GM12878 (cell line): Measurements from ENCODE around the gene BRIX1. TPM values are rescaled to one million over a fixed set of nuclear protein-coding genes. Genes with fewer than 3 reads are reported as not detected.

Experiments
- ATAC-seq: fragments of 200-7000 bp; cut with Tn5 transposase; 3 replicates; pipeline ENCODE4 v1.9.1; 2020; ENCODE audit warnings: mild to moderate bottlenecking, moderate library complexity
- BruUV-seq: library from RNA; stranded (reverse); fragments of 400-500 nt; replicated peaks from 2 replicates; lab custom pipeline; 2021; lab: Mats Ljungman, UMichigan
- CTCF ChIA-PET: fragments of 300-600 bp; sonication (Branson Sonifier 250); formaldehyde crosslinking; extraction: SDS; loops from one replicate; lab custom pipeline; 2021; ENCODE audit warnings: inconsistent platforms; lab: Yijun Ruan, JAX
- POLR2A ChIA-PET: fragments of 350-600 bp; formaldehyde crosslinking; extraction: SDS; loops from one replicate; lab custom pipeline; 2021; ENCODE audit warnings: inconsistent platforms; lab: Charles Lee
- RAD21 ChIA-PET: fragments of 300-600 bp; sonication (Branson Sonifier 250); formaldehyde crosslinking; loops from one replicate; lab custom pipeline; 2023; ENCODE audit warnings: antibody characterized with exemption; ENCODE audit not compliant: unreplicated experiment; lab: Charles Lee
- SMC1A ChIA-PET: fragments of 300-600 bp; sonication (Branson Sonifier 250); formaldehyde crosslinking; loops from one replicate; lab custom pipeline; 2023; ENCODE audit not compliant: unreplicated experiment, uncharacterized antibody; lab: Charles Lee
- DNase-seq: peaks from one replicate; pipeline ENCODE4 v3.0.0-alpha.2; 2011; ENCODE audit warnings: low read depth, low spot score
- FAIRE-seq: peaks from 3 replicates; lab custom pipeline; 2011; peaks lifted over from hg19 to GRCh38; lab: Jason Lieb, UNC
- H2AFZ ChIP-seq: 2 replicates; pipeline ENCODE4 v1.6.0; 2011; ENCODE audit warnings: low read depth, low read length, control low read depth; ENCODE audit not compliant: control insufficient read depth
- H3K27ac ChIP-seq: 2 replicates; pipeline ENCODE4 v1.5.1; 2011; ENCODE audit warnings: control low read depth; ENCODE audit not compliant: control insufficient read depth, insufficient read depth
- H3K27me3 ChIP-seq, 2 experiments: replicated peaks in 1 of 2; 2 replicates each; pipeline versions ENCODE4 v1.6.0 to v1.6.1; 2011; ENCODE audit warnings: low read length in 1 of 2; ENCODE audit not compliant: control insufficient read depth in 2 of 2, insufficient read depth in 2 of 2
- H3K36me3 ChIP-seq, 2 experiments: 2 replicates each; pipeline ENCODE4 v1.5.1; 2011; ENCODE audit warnings: low read length in 1 of 2; ENCODE audit not compliant: control insufficient read depth in 2 of 2, insufficient read depth in 2 of 2
- H3K4me1 ChIP-seq: 2 replicates; pipeline ENCODE4 v1.6.1; 2011; ENCODE audit warnings: mild to moderate bottlenecking, low read length, moderate library complexity, mixed read lengths; ENCODE audit not compliant: control insufficient read depth, insufficient read depth
- H3K4me2 ChIP-seq: 2 replicates; pipeline ENCODE4 v1.6.0; 2011; ENCODE audit warnings: control low read depth; ENCODE audit not compliant: control insufficient read depth, insufficient read depth
- H3K4me3 ChIP-seq: fragments of 200-600 bp; sonication (generic); 2 replicates; pipeline ENCODE4 v1.5.1; 2016
- H3K79me2 ChIP-seq: 2 replicates; pipeline ENCODE4 v1.6.0; 2011; ENCODE audit warnings: low read length; ENCODE audit not compliant: control insufficient read depth, insufficient read depth
- H3K9ac ChIP-seq: 2 replicates; pipeline ENCODE4 v1.8.0; 2011; ENCODE audit warnings: low read length, control low read depth, mixed read lengths; ENCODE audit not compliant: control insufficient read depth, insufficient read depth
- H3K9me3 ChIP-seq: replicated peaks from 3 replicates; pipeline ENCODE4 v1.5.1; 2011; ENCODE audit warnings: mild to moderate bottlenecking, low read length; ENCODE audit not compliant: control insufficient read depth, insufficient read depth
- H4K20me1 ChIP-seq: 2 replicates; pipeline ENCODE4 v1.6.0; 2011; ENCODE audit not compliant: control insufficient read depth, insufficient read depth
- BCLAF1 ChIP-seq: fragments of 450-650 bp; IDR thresholded peaks from 2 replicates; pipeline ENCODE4 v1.6.1; 2017; ENCODE audit warnings: antibody characterized with exemption, mild to moderate bottlenecking, moderate library complexity
- BRCA1 ChIP-seq: IDR thresholded peaks from 2 replicates; pipeline ENCODE4 v1.6.1; 2011; ENCODE audit warnings: low read depth, low read length, improper control_type of control experiment
- MXI1 ChIP-seq: fragments of 150-350 bp; IDR thresholded peaks from 2 replicates; pipeline ENCODE4 v1.6.1; 2011; ENCODE audit warnings: low read depth, mild to moderate bottlenecking, inconsistent platforms, low read length, improper control_type of control experiment
- SIN3A ChIP-seq: IDR thresholded peaks from 2 replicates; pipeline ENCODE4 v1.6.1; 2012; ENCODE audit warnings: low read depth, low read length, improper control_type of control experiment
- WGBS: methylation state at CpG from one replicate; pipeline ENCODE4 v1.1.6; 2016; ENCODE audit warnings: low lambda C conversion rate; ENCODE audit not compliant: insufficient replicate concordance, insufficient coverage; ENCODE audit errors: missing lambda C conversion rate; 5-methylcytosine and 5-hydroxymethylcytosine counted together
- in situ Hi-C: fragments of 300-500 bp; cut with MboI; formaldehyde crosslinking; loops from 9 replicates; pipeline ENCODE4 v1.14.3; 2018; ENCODE audit warnings: mixed read lengths
- intact Hi-C: fragments of 100-400 bp; cut with micrococcal nuclease; formaldehyde crosslinking; loops from one replicate; pipeline ENCODE4 v1.14.2; 2022; ENCODE audit not compliant: unreplicated experiment
- polyA plus RNA-seq, 11 experiments: library from polyadenylated mRNA; depleted of rRNA in 4 of 11; unstranded in 6 of 11; stranded (reverse) in 5 of 11; fragments of >200 nt; fragmentation: Nextera tagmentation in 4 of 11; fragmentation: Illumina TruSeq in 1 of 11; extraction: Ambion mirVana in 4 of 11; extraction: Trizol in 1 of 11; gene quantifications; 1 replicate in 1 of 11; 2 replicates in 10 of 11; pipeline versions ENCODE4 v1.2.1 to v1.2.3, GENCODE V29; 2011 to 2016; ENCODE audit warnings: inconsistent platforms in 2 of 11, missing spikeins in 2 of 11, low read depth in 1 of 11
- total RNA-seq, 4 experiments: library from RNA; depleted of rRNA in 3 of 4; stranded (reverse); fragments of >200 nt in 3 of 4; fragmentation: Illumina TruSeq in 1 of 4; extraction: Trizol in 1 of 4; gene quantifications; 2 replicates each; pipeline versions ENCODE4 v1.2.1 to v1.2.3, GENCODE V29; 2013 to 2021

Gene BRIX1
- total and polyA plus RNA-seq, 10 of the 15 experiments (the other 5 are each of a cell fraction or from before 2014, with no cell fraction given) = 48.3 to 119 (median 78.9) TPM

DNA sequence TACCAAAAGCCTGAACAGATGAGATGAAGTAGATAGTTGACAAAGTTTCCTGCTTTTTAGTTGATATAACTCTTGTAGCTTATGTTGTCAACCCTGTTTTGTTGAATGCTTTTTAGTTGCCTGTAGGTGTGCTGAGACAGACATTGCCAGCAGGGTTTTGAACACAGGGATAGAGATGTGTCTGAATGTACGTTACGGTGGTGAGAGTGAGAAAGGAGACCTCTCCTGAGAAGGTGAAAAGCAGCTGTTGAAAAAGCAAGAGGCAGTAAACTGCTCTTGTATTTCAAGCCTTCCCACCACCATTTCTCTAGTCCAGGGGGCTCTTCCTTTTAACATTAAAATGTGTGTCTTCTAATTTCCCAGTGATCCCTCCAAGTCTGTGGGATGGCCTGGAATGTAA, 28.5 kb downstream of the BRIX1 start:
- no TSS peak for BruUV-seq
- no peak overlapping the region for H3K27ac ChIP-seq
- H4K20me1 ChIP-seq = no peaks in the 10 kb centered on the region
- TF ChIP-seq BCLAF1 (no peak), SIN3A (no peak), BRCA1 (no peak), MXI1 (no peak)
- no peaks in the 10 kb centered on the region for H3K4me1 ChIP-seq
- no peak for DNase-seq
- H3K9ac ChIP-seq = no peak overlapping the region
- no peak overlapping the region for H3K4me3 ChIP-seq
- in situ Hi-C loops = no loop called here
- FAIRE-seq = no peak
- CTCF ChIA-PET = interaction anchor here (0.6 to 1.6 kb wide), 5 partner anchors 13 to 105 kb away, joined by 3 to 6 read pairs (median 3); no protein-coding TSS in a partner anchor
- intact Hi-C loops = no loop called here
- no peaks in the 10 kb centered on the region for H3K79me2 ChIP-seq
- RAD21 ChIA-PET = interaction anchor here (1.2 kb wide), 1 partner anchor 60 kb away, joined by 3 read pairs; no protein-coding TSS in a partner anchor
- WGBS = 100% methylated on average over 2 of the region's 2 CpGs
- no peaks in the 10 kb centered on the region for H3K9me3 ChIP-seq
- no peak overlapping the region for H2AFZ ChIP-seq
- ATAC-seq = no peak
- no peaks in the 10 kb centered on the region for H3K27me3 ChIP-seq
- POLR2A ChIA-PET = no interaction called here
- H3K36me3 ChIP-seq = peaks cover 3 to 17% of the 10 kb centered on the region in 2 experiments
- no peak overlapping the region for H3K4me2 ChIP-seq
- SMC1A ChIA-PET = interaction anchor here (0.7 to 1.5 kb wide), 4 partner anchors 9 to 703 kb away, joined by 4 to 9 read pairs (median 4); partner anchors contain the start of gene DNAJC21
